CMK (cell line): ENCODE measurements around the gene OOSP4B.
"Not testable (repeated sequence)": the region's sequence is repeated elsewhere in the genome, so short reads cannot be mapped to it uniquely, and the experiment has no call there.

Experiments
- DNase-seq: peaks from one replicate; pipeline ENCODE4 v3.0.0-alpha.2; 2010; ENCODE audit warnings: low read depth

Gene OOSP4B

DNA sequence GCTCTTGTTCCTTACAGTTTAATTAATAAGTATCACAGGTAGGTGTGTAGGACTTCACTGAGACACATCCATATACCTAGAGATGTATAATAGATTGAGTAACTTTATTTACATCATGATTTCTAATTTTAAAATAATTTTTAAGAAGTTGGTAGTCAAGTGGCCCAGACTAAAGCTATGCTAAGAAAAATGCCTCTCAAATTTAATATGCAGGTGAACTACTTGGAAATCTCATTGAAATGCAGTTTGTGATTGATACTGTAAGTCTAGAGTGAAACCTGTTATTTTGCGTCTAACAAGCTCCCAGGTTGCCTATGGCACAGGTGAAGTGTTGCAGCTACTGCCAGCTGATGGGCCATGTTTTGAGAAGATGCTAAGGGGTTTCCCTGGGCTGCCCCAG lies at the start of gene OOSP4B:
Gene OOSP4B (plus strand): TSS at position 301 of the 400 bp plus-strand sequence.
- no peak for DNase-seq

DNA sequence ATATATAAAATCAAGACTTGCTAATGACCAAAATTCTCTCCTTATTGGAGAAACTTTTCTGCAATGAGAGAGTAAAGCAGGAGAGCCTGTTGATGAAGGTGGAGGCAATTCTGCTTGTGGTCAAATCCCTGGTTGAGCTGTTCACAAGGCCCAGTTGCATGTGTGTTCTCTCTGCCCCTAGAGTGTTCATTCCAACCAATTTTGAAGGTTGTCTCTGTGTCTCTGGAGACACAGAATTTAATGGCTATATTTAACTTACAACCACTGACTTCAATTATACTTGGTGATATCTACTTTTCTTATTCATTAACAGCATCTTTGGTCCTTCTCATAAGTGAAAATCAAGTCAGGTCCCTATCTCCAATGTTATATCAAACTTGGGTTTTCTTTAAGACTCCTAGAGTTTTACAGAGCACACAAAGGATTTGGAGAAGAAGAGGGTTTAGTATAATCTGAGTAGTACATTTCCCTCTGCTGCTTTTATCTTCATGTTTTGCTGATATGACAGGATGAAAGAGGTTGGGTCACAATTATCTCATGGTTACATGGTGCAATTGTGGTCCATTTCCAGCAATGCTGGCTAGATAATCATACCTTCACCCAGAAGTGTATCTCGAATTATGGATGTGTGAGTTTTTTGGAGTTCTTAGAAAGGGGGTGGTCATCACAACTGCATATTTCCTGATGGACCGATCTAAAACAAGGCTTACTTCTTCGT lies 49.1 kb upstream of the OOSP4B start:
- DNase-seq, result no peak

- no peak for DNase-seq
Observed at GRCh38 chr11:59968395-59968783, 48.6 kb upstream of the OOSP4B start.

GRCh38 chr11:59973097-59973496 lies 43.9 kb upstream of the OOSP4B start:
- DNase-seq, result no peak

GRCh38 chr11:59981106-59981770 lies 35.7 kb upstream of the OOSP4B start:
- DNase-seq, result no peak

DNA sequence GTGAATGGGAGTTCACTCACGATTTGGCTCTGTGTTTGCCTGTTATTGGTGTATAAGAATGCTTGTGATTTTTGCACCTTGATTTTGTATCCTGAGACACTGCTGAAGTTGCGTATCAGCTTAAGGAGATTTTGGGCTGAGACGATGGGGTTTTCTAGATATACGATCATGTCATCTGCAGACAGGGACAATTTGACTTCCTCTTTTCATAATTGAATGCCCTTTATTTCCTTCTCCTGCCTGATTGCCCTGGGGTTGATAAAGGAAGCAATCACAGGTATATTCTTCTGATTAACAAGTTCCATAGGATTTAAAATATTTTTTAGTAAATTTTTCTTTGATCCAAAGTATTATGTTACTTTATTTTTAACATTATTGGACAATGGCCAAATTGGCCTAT lies 34.9 kb upstream of the OOSP4B start:
- not testable (repeated sequence) for DNase-seq

DNA sequence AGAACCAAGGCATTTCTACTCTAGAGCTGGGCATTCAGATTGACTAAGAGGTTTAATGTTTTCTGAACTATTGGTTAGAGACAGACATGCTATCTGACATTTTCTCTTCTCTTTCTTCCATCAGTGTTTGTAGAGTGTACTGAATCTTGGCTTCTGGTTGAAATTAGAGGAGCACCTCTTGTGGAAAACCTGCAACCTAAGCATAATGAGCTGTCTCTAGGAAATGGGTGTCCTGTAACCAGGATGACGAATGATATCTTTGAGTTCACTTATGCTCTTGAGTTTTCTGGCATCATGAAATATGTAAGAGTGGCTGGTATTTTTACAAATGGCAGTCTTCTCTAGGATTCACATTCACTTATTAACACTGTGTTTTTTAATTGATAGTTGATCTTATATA lies 33.8 kb upstream of the OOSP4B start:
- DNase-seq, result no peak

GRCh38 chr11:59984368-59984767 lies 32.6 kb upstream of the OOSP4B start:
- no peak for DNase-seq

DNA sequence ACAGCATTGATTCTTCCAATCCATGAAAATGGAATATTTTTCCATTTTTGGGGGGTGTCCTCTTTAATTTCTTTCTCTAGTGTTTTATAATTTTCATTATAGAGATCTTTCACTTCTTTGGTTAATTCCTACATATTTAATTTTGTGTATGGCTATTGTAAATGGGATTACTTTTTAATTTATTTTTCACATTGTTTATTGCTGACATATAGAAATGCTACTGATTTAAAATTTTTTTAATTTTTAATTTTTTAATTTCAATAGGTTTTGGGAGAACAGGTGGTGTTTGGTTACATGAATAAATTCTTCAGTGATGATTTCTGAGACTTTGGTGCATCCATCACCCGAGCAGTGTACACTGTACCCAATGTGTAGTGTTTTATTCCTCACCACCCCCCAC lies 26.6 kb upstream of the OOSP4B start:
- DNase-seq, result no peak

- DNase-seq, result peak; percentile 39
Observed at GRCh38 chr11:59992425-59992824, 24.6 kb upstream of the OOSP4B start.

DNA sequence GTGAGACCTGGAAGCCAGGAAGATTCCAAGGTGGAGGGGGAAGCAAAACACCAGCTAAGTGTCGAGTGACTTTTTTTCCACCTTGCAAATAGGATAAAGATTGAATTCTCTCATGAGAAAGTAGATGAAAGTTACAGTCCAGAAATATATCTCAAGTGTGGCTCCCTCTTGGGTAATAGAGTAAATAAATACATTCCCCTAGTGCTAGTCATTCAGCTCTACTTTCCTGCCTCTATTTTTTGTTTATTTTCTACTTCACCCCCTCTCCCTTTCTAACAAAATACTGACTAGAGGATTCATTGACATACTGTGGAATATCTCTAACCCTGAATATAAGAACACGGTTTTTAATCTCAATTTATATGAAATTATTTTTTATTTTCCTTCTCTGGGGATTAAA lies 19.2 kb upstream of the OOSP4B start:
- DNase-seq, result no peak

- no peak for DNase-seq
Observed at GRCh38 chr11:59999691-60000090, 17.3 kb upstream of the OOSP4B start.

GRCh38 chr11:60003729-60004128 lies 13.3 kb upstream of the OOSP4B start:
- no peak for DNase-seq

DNA sequence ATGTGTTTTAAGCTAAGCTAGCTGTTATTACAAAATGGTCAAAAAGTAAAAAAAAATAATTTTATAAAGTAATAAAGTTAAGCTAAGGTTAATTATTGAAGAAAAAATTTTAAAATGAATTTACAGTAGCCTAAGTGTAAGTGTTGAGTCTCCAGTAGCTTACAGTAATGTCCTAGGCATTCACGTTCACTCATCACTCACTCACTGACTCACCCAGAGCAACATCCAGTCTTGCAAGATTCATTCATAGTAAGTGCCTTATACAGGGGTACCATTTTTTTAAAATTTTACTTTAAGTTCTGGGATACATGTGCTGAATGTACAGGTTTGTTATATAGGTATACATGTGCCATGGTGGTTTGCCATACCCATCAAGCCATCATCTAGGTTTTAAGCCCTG lies 11.6 kb upstream of the OOSP4B start:
- no peak for DNase-seq

- no peak for DNase-seq
Observed at GRCh38 chr11:60018058-60018457, 1.1 kb downstream of the OOSP4B start.

DNA sequence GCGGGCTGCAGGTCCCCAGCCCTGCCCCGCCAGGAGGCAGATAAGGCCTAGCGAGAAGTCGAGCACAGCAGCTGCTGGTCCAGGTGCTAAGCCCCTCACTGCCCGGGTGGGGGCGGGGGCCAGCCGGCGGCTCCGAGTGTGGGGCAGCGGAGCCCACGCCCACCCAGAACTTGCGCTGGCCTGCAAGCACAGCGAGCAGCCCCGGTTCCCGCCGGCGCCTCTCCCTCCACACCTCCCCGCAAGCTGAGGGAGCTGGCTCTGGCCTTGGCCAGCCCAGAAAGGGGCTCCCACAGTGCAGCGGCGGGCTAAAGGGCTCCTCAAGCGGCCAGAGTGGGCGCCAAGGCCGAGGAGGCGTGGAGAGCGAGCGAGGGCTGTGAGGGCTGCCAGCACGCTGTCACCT lies 3.4 kb downstream of the OOSP4B start:
- DNase-seq, result not testable (repeated sequence)

DNA sequence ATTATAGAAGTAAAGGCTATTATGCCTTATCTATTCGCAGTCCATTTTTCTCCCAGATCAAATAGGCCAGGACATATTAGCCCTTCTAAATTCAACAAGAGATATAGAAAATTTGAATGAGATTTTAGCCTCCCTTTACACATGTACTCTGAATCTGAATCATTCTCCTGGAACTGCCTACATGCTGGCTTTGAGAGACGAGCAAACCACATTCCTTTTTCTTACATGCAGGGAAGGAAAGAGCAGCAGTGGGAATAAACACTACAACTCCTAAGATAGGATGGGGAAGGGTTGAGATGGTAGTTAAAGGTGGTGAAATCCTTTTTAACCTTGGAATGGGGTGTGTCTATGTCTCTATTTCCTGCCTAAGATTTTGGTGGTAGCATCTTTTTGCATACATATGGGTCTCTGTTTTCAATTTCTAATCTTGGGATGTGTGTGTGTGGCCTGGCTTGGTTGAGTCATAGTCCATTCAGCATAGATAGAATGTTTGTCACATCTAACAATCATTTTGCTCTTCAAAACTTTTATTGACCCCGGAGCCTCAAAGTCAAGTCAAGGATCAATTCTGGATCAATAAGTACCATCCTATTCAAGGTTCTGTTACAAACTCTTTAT lies 12.1 kb downstream of the OOSP4B start:
- DNase-seq, result no peak

DNA sequence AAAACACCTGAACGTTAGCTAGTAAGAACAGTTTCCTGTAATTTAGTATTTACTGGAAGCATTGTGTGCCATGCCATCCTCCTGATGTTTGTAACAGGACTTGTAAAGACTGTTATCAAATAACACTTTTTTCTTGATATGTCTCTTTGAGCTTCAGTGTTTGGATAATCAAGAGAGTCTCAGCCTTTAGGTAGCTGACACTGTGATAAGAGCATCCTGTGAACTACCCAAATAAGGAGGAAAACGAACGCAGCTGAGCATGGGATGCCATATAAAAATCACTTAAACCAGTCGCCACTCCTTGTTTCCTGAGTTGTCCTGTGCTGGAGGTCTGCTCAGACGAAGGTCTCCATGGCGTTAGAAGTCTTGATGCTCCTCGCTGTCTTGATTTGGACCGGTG lies 23.1 kb downstream of the OOSP4B start, which contains the start of gene OOSP2:
Gene OOSP2 (plus strand): TSS at position 301 of the 400 bp plus-strand sequence. CDS start 51 bp downstream, at position 352.
- no peak for DNase-seq

- DNase-seq, result not testable (repeated sequence)
Observed at GRCh38 chr11:60050422-60050821, 33.4 kb downstream of the OOSP4B start.

DNA sequence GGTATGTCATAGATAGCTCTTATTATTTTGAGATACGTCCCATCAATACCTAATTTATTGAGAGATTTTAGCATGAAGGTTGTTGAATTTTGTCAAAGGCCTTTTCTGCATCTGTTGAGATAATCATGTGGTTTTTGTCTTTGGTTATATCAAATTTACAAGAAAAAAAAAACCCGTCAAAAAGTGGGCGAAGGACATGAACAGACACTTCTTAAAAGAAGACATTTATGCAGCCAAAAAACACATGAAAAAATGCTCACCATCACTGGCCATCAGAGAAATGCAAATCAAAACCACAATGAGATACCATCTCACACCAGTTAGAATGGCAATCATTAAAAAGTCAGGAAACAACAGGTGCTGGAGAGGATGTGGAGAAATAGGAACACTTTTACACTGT lies 33.9 kb downstream of the OOSP4B start:
- DNase-seq, result not testable (repeated sequence)

GRCh38 chr11:60056349-60056969 lies 39.5 kb downstream of the OOSP4B start, which contains the start of gene MS4A3:
MS4A3 (plus strand) TSS chr11:60056665; CDS start chr11:60061161, 4,496 bp downstream.
- peak; percentile 97 for DNase-seq

GRCh38 chr11:60059052-60059451 lies 42.1 kb downstream of the OOSP4B start:
- no peak for DNase-seq
